GM23338 (cell line): Measurements from ENCODE around the gene OOSP3. TPM values are rescaled to one million over a fixed set of nuclear protein-coding genes. Genes with fewer than 3 reads are reported as not detected.
"Not testable (repeated sequence)": the region's sequence is repeated elsewhere in the genome, so short reads cannot be mapped to it uniquely, and the experiment has no call there.

ENCODE experiments used
- ATAC-seq: fragments of 200-7000 bp; cut with Tn5 transposase; 3 replicates; pipeline ENCODE4 v1.9.1; 2020
- DNase-seq: peaks from one replicate; pipeline ENCODE4 v3.0.0-alpha.2; 2015; ENCODE audit warnings: low spot score
- H2AFZ ChIP-seq: fragments of 200-600 bp; sonication (generic); 2 replicates; pipeline ENCODE4 v1.8.0; 2016; ENCODE audit warnings: antibody characterized with exemption, mild to moderate bottlenecking, moderate library complexity
- H3F3A ChIP-seq: fragments of 200-600 bp; sonication (generic); replicated peaks from 2 replicates; pipeline ENCODE4 v1.8.0; 2017; ENCODE audit warnings: antibody characterized with exemption, mixed run types, low read depth
- H3K27ac ChIP-seq: fragments of 200-600 bp; sonication (generic); 2 replicates; pipeline ENCODE4 v1.6.1; 2016; ENCODE audit warnings: low read depth
- H3K27me3 ChIP-seq: fragments of 200-600 bp; sonication (generic); 2 replicates; pipeline ENCODE4 v1.8.0; 2016; ENCODE audit warnings: mild to moderate bottlenecking, mixed run types, moderate library complexity; ENCODE audit not compliant: insufficient read depth
- H3K36me3 ChIP-seq: fragments of 200-600 bp; sonication (generic); 2 replicates; pipeline ENCODE4 v1.8.0; 2016; ENCODE audit warnings: mild to moderate bottlenecking; ENCODE audit not compliant: insufficient read depth
- H3K4me1 ChIP-seq: fragments of 200-600 bp; sonication (generic); 2 replicates; pipeline ENCODE4 v1.8.0; 2016; ENCODE audit warnings: mild to moderate bottlenecking, moderate library complexity; ENCODE audit not compliant: insufficient read depth
- H3K4me2 ChIP-seq: fragments of 200-600 bp; sonication (generic); 2 replicates; pipeline ENCODE4 v1.7.1; 2017; ENCODE audit warnings: mixed run types
- H3K4me3 ChIP-seq: fragments of 200-600 bp; sonication (generic); 2 replicates; pipeline ENCODE4 v1.6.1; 2016; ENCODE audit warnings: mixed run types
- H3K79me2 ChIP-seq: fragments of 200-600 bp; sonication (generic); replicated peaks from 2 replicates; pipeline ENCODE4 v1.8.0; 2017; ENCODE audit warnings: mild to moderate bottlenecking; ENCODE audit not compliant: insufficient read depth
- H3K9me2 ChIP-seq: fragments of 200-600 bp; sonication (generic); 2 replicates; pipeline ENCODE4 v1.8.0; 2017; ENCODE audit not compliant: insufficient read depth
- H4K20me1 ChIP-seq: fragments of 200-600 bp; sonication (generic); replicated peaks from 2 replicates; pipeline ENCODE4 v1.8.0; 2017; ENCODE audit warnings: mild to moderate bottlenecking; ENCODE audit not compliant: insufficient read depth
- H3K27ac Mint-ChIP-seq: 2 replicates; pipeline ENCODE4 v1.8.0; 2020; ENCODE audit warnings: inconsistent platforms, mild to moderate bottlenecking, moderate library complexity, mixed read lengths
- H3K27me3 Mint-ChIP-seq: 3 replicates; pipeline ENCODE4 v1.8.0; 2022; ENCODE audit warnings: low read depth, mild to moderate bottlenecking, moderate library complexity, mixed read lengths, inconsistent platforms; ENCODE audit not compliant: insufficient read depth, poor library complexity
- H3K36me3 Mint-ChIP-seq: 3 replicates; pipeline ENCODE4 v1.8.0; 2021; ENCODE audit warnings: low read depth, mild to moderate bottlenecking, inconsistent platforms, moderate library complexity, mixed read lengths
- H3K4me1 Mint-ChIP-seq: 3 replicates; pipeline ENCODE4 v1.8.0; 2020; ENCODE audit warnings: mild to moderate bottlenecking, inconsistent platforms, mixed read lengths
- H3K4me3 Mint-ChIP-seq: 3 replicates; pipeline ENCODE4 v1.8.0; 2021; ENCODE audit warnings: moderate library complexity, mild to moderate bottlenecking, inconsistent platforms, mixed read lengths
- H3K9me3 Mint-ChIP-seq: 3 replicates; pipeline ENCODE4 v1.8.0; 2020; ENCODE audit warnings: moderate library complexity, mild to moderate bottlenecking, inconsistent platforms, mixed read lengths
- EZH2 ChIP-seq: fragments of 200-600 bp; sonication (generic); IDR thresholded peaks from one replicate; pipeline ENCODE4 v1.8.0; 2017; ENCODE audit warnings: antibody characterized with exemption, mild to moderate bottlenecking, low read depth; ENCODE audit not compliant: unreplicated experiment
- JUNB ChIP-seq: IDR thresholded peaks from one replicate; pipeline ENCODE4 v1.6.1; 2016; ENCODE audit warnings: antibody characterized with exemption; ENCODE audit not compliant: unreplicated experiment
- NANOG ChIP-seq: IDR thresholded peaks from 2 replicates; pipeline ENCODE4 v1.6.1; 2016; ENCODE audit warnings: antibody characterized with exemption, borderline replicate concordance
- POLR2AphosphoS5 ChIP-seq: IDR thresholded peaks from 2 replicates; pipeline ENCODE4 v1.6.1; 2016; ENCODE audit warnings: antibody characterized with exemption, low read depth
- STAT1 ChIP-seq: IDR thresholded peaks from one replicate; pipeline ENCODE4 v1.6.1; 2016; ENCODE audit warnings: antibody characterized with exemption; ENCODE audit not compliant: unreplicated experiment
- ZNF114 ChIP-seq: fragments of 250-450 bp; sonication (Bioruptor Pico); IDR thresholded peaks from 2 replicates; pipeline ENCODE4 v1.5.0; 2020; ENCODE audit warnings: mild to moderate bottlenecking, moderate library complexity
- polyA plus RNA-seq: library from polyadenylated mRNA; unstranded; fragments of >200 nt; fragmentation: Nextera tagmentation; extraction: Ambion mirVana; gene quantifications from 2 replicates; pipeline ENCODE4 v1.2.1, GENCODE V29; 2016
- total RNA-seq: library from RNA; depleted of rRNA; stranded (reverse); fragments of >200 nt; shearing (Covaris generic); gene quantifications from 2 replicates; pipeline ENCODE4 v1.2.3, GENCODE V29; 2014
- TF ChIP-seq, protein P1 (sequence below): IDR thresholded peaks from one replicate; pipeline ENCODE4 v1.6.1; 2018; ENCODE audit warnings: antibody characterized with exemption; ENCODE audit not compliant: unreplicated experiment
- TF ChIP-seq, protein P2 (sequence below): IDR thresholded peaks from 2 replicates; pipeline ENCODE4 v1.6.1; 2016; ENCODE audit warnings: antibody characterized with exemption

The OOSP3 gene
- total and polyA plus RNA-seq, 2 experiments from 2014 or later, result not detected

DNA sequence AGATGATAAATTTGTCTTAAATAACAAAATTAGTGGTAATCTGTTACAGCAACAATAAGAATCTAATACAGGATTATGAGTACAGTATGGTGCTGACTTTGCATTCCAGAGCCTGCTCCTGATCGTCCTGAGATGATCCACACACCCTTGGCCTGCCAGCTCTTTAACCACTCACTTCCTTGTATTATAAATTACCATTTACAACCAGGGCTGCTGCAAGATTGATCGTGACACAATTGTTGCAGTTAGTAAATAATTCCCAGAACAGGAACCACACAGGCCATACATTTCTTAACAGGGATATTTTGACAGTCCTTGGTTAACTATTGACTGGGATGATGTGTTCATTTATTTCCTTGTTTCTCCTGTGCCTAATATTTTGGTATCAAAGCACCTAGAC is 29.5 kb upstream of the OOSP3 start (continued):
- TF ChIP-seq, protein P1, sequence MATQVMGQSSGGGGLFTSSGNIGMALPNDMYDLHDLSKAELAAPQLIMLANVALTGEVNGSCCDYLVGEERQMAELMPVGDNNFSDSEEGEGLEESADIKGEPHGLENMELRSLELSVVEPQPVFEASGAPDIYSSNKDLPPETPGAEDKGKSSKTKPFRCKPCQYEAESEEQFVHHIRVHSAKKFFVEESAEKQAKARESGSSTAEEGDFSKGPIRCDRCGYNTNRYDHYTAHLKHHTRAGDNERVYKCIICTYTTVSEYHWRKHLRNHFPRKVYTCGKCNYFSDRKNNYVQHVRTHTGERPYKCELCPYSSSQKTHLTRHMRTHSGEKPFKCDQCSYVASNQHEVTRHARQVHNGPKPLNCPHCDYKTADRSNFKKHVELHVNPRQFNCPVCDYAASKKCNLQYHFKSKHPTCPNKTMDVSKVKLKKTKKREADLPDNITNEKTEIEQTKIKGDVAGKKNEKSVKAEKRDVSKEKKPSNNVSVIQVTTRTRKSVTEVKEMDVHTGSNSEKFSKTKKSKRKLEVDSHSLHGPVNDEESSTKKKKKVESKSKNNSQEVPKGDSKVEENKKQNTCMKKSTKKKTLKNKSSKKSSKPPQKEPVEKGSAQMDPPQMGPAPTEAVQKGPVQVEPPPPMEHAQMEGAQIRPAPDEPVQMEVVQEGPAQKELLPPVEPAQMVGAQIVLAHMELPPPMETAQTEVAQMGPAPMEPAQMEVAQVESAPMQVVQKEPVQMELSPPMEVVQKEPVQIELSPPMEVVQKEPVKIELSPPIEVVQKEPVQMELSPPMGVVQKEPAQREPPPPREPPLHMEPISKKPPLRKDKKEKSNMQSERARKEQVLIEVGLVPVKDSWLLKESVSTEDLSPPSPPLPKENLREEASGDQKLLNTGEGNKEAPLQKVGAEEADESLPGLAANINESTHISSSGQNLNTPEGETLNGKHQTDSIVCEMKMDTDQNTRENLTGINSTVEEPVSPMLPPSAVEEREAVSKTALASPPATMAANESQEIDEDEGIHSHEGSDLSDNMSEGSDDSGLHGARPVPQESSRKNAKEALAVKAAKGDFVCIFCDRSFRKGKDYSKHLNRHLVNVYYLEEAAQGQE, result no peak
- TF ChIP-seq STAT1, result no peak
- TF ChIP-seq ZNF114 (CRISPR knock-in tag), result no peak
- TF ChIP-seq, protein P2, sequence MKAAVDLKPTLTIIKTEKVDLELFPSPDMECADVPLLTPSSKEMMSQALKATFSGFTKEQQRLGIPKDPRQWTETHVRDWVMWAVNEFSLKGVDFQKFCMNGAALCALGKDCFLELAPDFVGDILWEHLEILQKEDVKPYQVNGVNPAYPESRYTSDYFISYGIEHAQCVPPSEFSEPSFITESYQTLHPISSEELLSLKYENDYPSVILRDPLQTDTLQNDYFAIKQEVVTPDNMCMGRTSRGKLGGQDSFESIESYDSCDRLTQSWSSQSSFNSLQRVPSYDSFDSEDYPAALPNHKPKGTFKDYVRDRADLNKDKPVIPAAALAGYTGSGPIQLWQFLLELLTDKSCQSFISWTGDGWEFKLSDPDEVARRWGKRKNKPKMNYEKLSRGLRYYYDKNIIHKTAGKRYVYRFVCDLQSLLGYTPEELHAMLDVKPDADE, result no peak
- no peak for TF ChIP-seq EZH2
- TF ChIP-seq POLR2AphosphoS5, result no peak
- TF ChIP-seq NANOG, result no peak
- TF ChIP-seq JUNB, result no peak

DNA sequence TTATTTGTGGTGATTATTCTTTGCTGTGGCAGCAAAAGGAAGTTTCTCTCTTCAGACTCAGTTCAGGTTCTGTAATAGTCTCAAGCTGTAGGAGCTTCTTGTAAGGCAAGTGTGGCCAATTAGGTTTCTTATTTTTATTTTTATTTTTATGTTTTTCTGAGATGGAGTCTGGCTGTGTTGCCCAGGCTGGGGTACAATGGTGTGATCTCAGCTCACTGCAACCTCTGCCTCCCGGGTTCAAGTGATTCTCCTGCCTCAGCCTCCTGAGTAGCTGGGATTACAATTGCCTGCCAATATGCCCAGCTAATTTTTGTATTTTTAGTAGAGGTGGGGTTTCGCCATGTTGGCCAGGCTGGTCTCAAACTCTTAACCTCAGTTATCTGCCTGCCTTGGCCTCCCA is 29.0 kb upstream of the OOSP3 start:
- not testable (repeated sequence) for H3K36me3 ChIP-seq, ATAC-seq, H3K27ac Mint-ChIP-seq, H3K27ac ChIP-seq, H2AFZ ChIP-seq, DNase-seq, H3K4me2 ChIP-seq, H4K20me1 ChIP-seq, H3K9me3 Mint-ChIP-seq, H3K79me2 ChIP-seq, H3K4me1 Mint-ChIP-seq, H3K4me3 Mint-ChIP-seq, H3K27me3 Mint-ChIP-seq, H3K36me3 Mint-ChIP-seq, H3F3A ChIP-seq, H3K9me2 ChIP-seq, H3K27me3 ChIP-seq, H3K4me3 ChIP-seq
- H3K4me1 ChIP-seq, result peaks cover 15% of the 10 kb centered on the region

DNA sequence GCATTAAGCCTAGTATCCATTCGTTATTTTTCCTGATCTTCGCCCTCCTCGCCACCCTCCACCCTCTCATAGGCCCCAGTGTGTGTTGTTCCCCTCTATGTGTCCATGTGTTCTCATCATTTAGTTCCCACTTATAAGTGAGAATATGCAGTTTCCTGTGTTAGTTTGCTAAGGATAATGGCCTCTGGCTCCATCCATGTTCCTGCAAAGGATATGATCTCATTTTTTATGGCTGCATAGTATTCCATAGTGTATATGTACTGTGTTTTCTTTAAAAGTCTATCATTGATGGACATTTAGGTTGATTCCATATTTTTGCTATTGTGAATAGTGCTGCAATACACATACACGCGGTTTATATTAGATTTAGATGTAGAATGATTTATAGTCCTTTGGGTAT is 27.2 kb upstream of the OOSP3 start:
- not testable (repeated sequence) for H3K79me2 ChIP-seq, H3K27me3 Mint-ChIP-seq, H3K4me1 Mint-ChIP-seq, H3K27ac Mint-ChIP-seq, H3K9me2 ChIP-seq, H3K36me3 Mint-ChIP-seq, H2AFZ ChIP-seq, H3K27ac ChIP-seq, H3K36me3 ChIP-seq, H3K4me2 ChIP-seq, H3K27me3 ChIP-seq, H3K9me3 Mint-ChIP-seq, H3K4me3 Mint-ChIP-seq, DNase-seq, H4K20me1 ChIP-seq, H3F3A ChIP-seq, ATAC-seq, H3K4me3 ChIP-seq, H3K4me1 ChIP-seq
